Measurements from ENCODE around the gene EFEMP2. TPM values are rescaled to one million over a fixed set of nuclear protein-coding genes. Genes with fewer than 3 reads are reported as not detected.

EFEMP2 gene
- total RNA-seq, 1 experiment from 2014 or later: 4.5 TPM

DNA sequence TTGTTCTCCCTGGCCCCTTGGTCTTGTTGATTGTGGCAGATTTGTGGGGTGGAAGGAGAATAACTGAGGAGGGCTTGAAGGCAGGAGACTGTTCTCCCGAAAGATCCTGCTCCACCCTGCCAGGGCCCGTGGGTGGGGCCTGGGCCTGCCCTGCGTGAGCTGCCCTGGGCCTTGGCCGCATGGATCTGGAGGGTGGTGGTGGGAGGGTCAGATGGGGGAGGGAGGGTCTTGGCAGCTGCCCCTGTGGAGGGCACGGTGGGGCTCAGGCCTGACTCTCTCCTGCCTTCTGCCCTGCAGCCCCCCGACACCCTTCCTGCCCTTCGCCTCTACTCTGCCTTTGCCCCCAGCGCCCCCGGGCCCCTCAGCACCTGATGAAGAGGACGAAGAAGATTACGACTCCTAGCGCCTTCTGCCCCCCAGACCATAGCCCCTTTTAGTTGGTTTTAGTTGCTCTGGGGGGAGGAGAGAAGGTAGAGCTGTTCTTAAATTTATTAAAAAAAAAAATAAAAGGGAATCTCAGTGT, 48.5 kb upstream of the EFEMP2 start:
- peaks cover 8% of the 10 kb centered on the region for H3F3A ChIP-seq (ENCODE audit: low read length, unreplicated experiment)
- H3K36me3 ChIP-seq (ENCODE audit: low read depth, low read length): peaks cover 17% of the 10 kb centered on the region; the same call in 1 of the 2 replicates
- no peaks in the 10 kb centered on the region for H3K9me3 ChIP-seq (ENCODE audit: low read length)
- peak overlapping the region; percentile 93 for H3K4me2 ChIP-seq (ENCODE audit: low read length)
- ATAC-seq: no peak
- no peaks in the 10 kb centered on the region for H3K9me2 ChIP-seq (replicated peaks; ENCODE audit: low read length)
- H2AFZ ChIP-seq (ENCODE audit: low read length): no peak overlapping the region
- peak overlapping the region; percentile 76 for H3K9ac ChIP-seq (ENCODE audit: low read length)
- intact Hi-C loops (cut with micrococcal nuclease): no loop called here
- TF ChIP-seq EZH2 (IDR thresholded peaks at IDR 0.05; ENCODE audit: low read length, unreplicated experiment): no peak
- no peak for TF ChIP-seq EZH2phosphoT487 (IDR thresholded peaks at IDR 0.05; ENCODE audit: borderline replicate concordance, low read length)
- TF ChIP-seq, protein P1, sequence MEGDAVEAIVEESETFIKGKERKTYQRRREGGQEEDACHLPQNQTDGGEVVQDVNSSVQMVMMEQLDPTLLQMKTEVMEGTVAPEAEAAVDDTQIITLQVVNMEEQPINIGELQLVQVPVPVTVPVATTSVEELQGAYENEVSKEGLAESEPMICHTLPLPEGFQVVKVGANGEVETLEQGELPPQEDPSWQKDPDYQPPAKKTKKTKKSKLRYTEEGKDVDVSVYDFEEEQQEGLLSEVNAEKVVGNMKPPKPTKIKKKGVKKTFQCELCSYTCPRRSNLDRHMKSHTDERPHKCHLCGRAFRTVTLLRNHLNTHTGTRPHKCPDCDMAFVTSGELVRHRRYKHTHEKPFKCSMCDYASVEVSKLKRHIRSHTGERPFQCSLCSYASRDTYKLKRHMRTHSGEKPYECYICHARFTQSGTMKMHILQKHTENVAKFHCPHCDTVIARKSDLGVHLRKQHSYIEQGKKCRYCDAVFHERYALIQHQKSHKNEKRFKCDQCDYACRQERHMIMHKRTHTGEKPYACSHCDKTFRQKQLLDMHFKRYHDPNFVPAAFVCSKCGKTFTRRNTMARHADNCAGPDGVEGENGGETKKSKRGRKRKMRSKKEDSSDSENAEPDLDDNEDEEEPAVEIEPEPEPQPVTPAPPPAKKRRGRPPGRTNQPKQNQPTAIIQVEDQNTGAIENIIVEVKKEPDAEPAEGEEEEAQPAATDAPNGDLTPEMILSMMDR (conservative IDR thresholded peaks at IDR 0.05; ENCODE audit: low read depth, low read length): no peak
- H3K27me3 ChIP-seq (ENCODE audit: low read length): no peaks in the 10 kb centered on the region
- DNase-seq: no peak
- H4K20me1 ChIP-seq (ENCODE audit: low read length): 0 out of 2 replicates have a peak, but pooled peaks cover 6% of the 10 kb centered on the region
- H3K27ac ChIP-seq (ENCODE audit: low read length): no peak overlapping the region
- H3K4me1 ChIP-seq (ENCODE audit: insufficient read depth, low read length): peaks cover 30% of the 10 kb centered on the region
- H3K79me2 ChIP-seq (ENCODE audit: low read length): peaks cover 58% of the 10 kb centered on the region
- CTCF ChIA-PET: no interaction called here
- peak overlapping the region; percentile 82 for H3K4me3 ChIP-seq (ENCODE audit: low read length)
- POLR2A ChIA-PET (ENCODE audit: unreplicated experiment): interaction anchor here (0.6 kb wide), 1 partner anchor 27 kb away, joined by 5 read pairs; no protein-coding TSS in a partner anchor
- BruUV-seq (replicated peaks): no TSS peak

- POLR2A ChIA-PET (ENCODE audit: unreplicated experiment): no interaction called here
- 0 out of 2 replicates have a peak, but pooled peaks cover 6% of the 10 kb centered on the region for H4K20me1 ChIP-seq (ENCODE audit: low read length)
- peak overlapping the region; percentile 76 for H3K9ac ChIP-seq (ENCODE audit: low read length)
- intact Hi-C loops (cut with micrococcal nuclease): no loop called here
- peak overlapping the region; percentile 29 for H3K27ac ChIP-seq (ENCODE audit: low read length)
- H3K27me3 ChIP-seq (ENCODE audit: low read length): no peaks in the 10 kb centered on the region
- ATAC-seq (no peak), DNase-seq (peak; percentile 39)
- H3K9me3 ChIP-seq (ENCODE audit: low read length): no peaks in the 10 kb centered on the region
- H3K79me2 ChIP-seq (ENCODE audit: low read length): peaks cover 62% of the 10 kb centered on the region
- H3K36me3 ChIP-seq (ENCODE audit: low read depth, low read length): peaks cover 17% of the 10 kb centered on the region; the same call in 1 of the 2 replicates
- no TSS peak for BruUV-seq (replicated peaks)
- CTCF ChIA-PET: no interaction called here
- H2AFZ ChIP-seq (ENCODE audit: low read length): no peak overlapping the region
- TF ChIP-seq, protein P1 (conservative IDR thresholded peaks at IDR 0.05; ENCODE audit: low read depth, low read length): no peak
- TF ChIP-seq EZH2phosphoT487 (IDR thresholded peaks at IDR 0.05; ENCODE audit: borderline replicate concordance, low read length): no peak
- TF ChIP-seq EZH2 (IDR thresholded peaks at IDR 0.05; ENCODE audit: low read length, unreplicated experiment): no peak
- peaks cover 37% of the 10 kb centered on the region for H3K4me1 ChIP-seq (ENCODE audit: insufficient read depth, low read length)
- H3F3A ChIP-seq (ENCODE audit: low read length, unreplicated experiment): peaks cover 8% of the 10 kb centered on the region
- H3K4me3 ChIP-seq (ENCODE audit: low read length): peak overlapping the region; percentile 82
- H3K4me2 ChIP-seq (ENCODE audit: low read length): peak overlapping the region; percentile 93
- H3K9me2 ChIP-seq (replicated peaks; ENCODE audit: low read length): no peaks in the 10 kb centered on the region
These were observed 47.8 kb upstream of the EFEMP2 start for GRCh38 chr11:65920372-65920802.

Data from PC-3 (cell line).